HEK293 (cell line): ENCODE data around the gene KCNAB2.

Source experiments
- CTCF ChIA-PET: fragments of 350-600 bp; formaldehyde crosslinking; extraction: SDS; loops from one replicate; lab custom pipeline; 2021; ENCODE audit warnings: antibody characterized with exemption; lab: Yijun Ruan, JAX
- POLR2A ChIA-PET: fragments of 300-600 bp; formaldehyde crosslinking; extraction: SDS; loops from one replicate; lab custom pipeline; 2020; ENCODE audit warnings: antibody characterized with exemption, inconsistent platforms; lab: Yijun Ruan, JAX
- H3K27ac ChIP-seq: fragments of 200-500 bp; sonication (Bioruptor generic); 2 replicates; pipeline ENCODE4 v1.5.1; 2014; ENCODE audit warnings: low read depth, low read length, control low read depth, inconsistent platforms; ENCODE audit errors: extremely low read depth
- H3K36me3 ChIP-seq, 2 experiments: fragments of 200-500 bp in 1 of 2; sonication (Bioruptor generic) in 1 of 2; 1 replicate in 1 of 2; 2 replicates in 1 of 2; pipeline ENCODE4 v1.5.1; 2014 to 2017; ENCODE audit warnings: inconsistent platforms in 2 of 2, low read length in 2 of 2; ENCODE audit not compliant: control insufficient read depth in 2 of 2, insufficient read depth in 1 of 2
- H3K4me1 ChIP-seq: fragments of 200-500 bp; sonication (Bioruptor generic); 2 replicates; pipeline ENCODE4 v1.5.1; 2014; ENCODE audit warnings: mild to moderate bottlenecking, low read length, inconsistent platforms; ENCODE audit not compliant: control insufficient read depth, insufficient read depth
- H3K4me3 ChIP-seq: 2 replicates; pipeline ENCODE4 v1.5.1; 2011; ENCODE audit warnings: low read depth, mild to moderate bottlenecking, control low read depth, low read length, moderate library complexity
- H3K9me3 ChIP-seq: fragments of 200-500 bp; sonication (Bioruptor generic); 2 replicates; pipeline ENCODE4 v1.5.1; 2014; ENCODE audit warnings: low read depth, low read length, inconsistent platforms; ENCODE audit not compliant: control insufficient read depth, insufficient read depth
- GLI2 ChIP-seq: fragments of 450-650 bp; formaldehyde crosslinking; IDR thresholded peaks from 2 replicates; pipeline ENCODE4; 2017; ENCODE audit warnings: missing biosample characterization, missing genetic modification characterization, low read depth, borderline replicate concordance
- GLIS1 ChIP-seq: fragments of 450-650 bp; formaldehyde crosslinking; IDR thresholded peaks from 2 replicates; pipeline ENCODE4 v1.5.1; 2016; ENCODE audit warnings: missing biosample characterization, missing genetic modification characterization
- HOXC10 ChIP-seq: sonication (generic); formaldehyde crosslinking; IDR thresholded peaks from 2 replicates; pipeline ENCODE4 v1.8.1; 2023; ENCODE audit warnings: mild to moderate bottlenecking, missing genetic modification reagents
- IKZF3 ChIP-seq: fragments of 450-650 bp; IDR thresholded peaks from 2 replicates; pipeline ENCODE4 v1.5.0; 2018; ENCODE audit warnings: missing biosample characterization, mild to moderate bottlenecking, missing genetic modification characterization, moderate library complexity
- INSM2 ChIP-seq: fragments of 450-650 bp; formaldehyde crosslinking; IDR thresholded peaks from 2 replicates; pipeline ENCODE4 v1.5.1; 2016; ENCODE audit warnings: missing biosample characterization, missing genetic modification characterization
- KLF17 ChIP-seq: fragments of 450-650 bp; formaldehyde crosslinking; IDR thresholded peaks from 2 replicates; pipeline ENCODE4 v1.5.1; 2016; ENCODE audit warnings: missing biosample characterization, missing genetic modification characterization
- PATZ1 ChIP-seq: fragments of 450-650 bp; formaldehyde crosslinking; IDR thresholded peaks from 2 replicates; pipeline ENCODE4 v1.5.1; 2016; ENCODE audit warnings: missing biosample characterization, missing genetic modification characterization
- SALL2 ChIP-seq: fragments of 450-650 bp; formaldehyde crosslinking; IDR thresholded peaks from 2 replicates; pipeline ENCODE4 v1.5.0; 2017; ENCODE audit warnings: missing biosample characterization, mild to moderate bottlenecking, missing genetic modification characterization, borderline replicate concordance
- WT1 ChIP-seq: fragments of 450-650 bp; formaldehyde crosslinking; IDR thresholded peaks from 2 replicates; pipeline ENCODE4 v1.5.1; 2016; ENCODE audit warnings: missing biosample characterization, missing genetic modification characterization
- ZIC2 ChIP-seq: fragments of 450-650 bp; formaldehyde crosslinking; IDR thresholded peaks from 2 replicates; pipeline ENCODE4 v1.5.1; 2016; ENCODE audit warnings: missing biosample characterization, missing genetic modification characterization
- ZNF169 ChIP-seq: fragments of 450-650 bp; formaldehyde crosslinking; IDR thresholded peaks from 2 replicates; pipeline ENCODE4 v1.5.1; 2016; ENCODE audit warnings: missing biosample characterization, missing genetic modification characterization
- ZNF175 ChIP-seq: fragments of 450-650 bp; formaldehyde crosslinking; IDR thresholded peaks from 2 replicates; pipeline ENCODE4 v1.5.1; 2016; ENCODE audit warnings: missing biosample characterization, missing genetic modification characterization
- ZNF335 ChIP-seq: fragments of 450-650 bp; formaldehyde crosslinking; conservative IDR thresholded peaks from 2 replicates; pipeline ENCODE4 v1.5.1; 2016; ENCODE audit warnings: missing biosample characterization, missing genetic modification characterization
- ZNF366 ChIP-seq: fragments of 450-650 bp; formaldehyde crosslinking; conservative IDR thresholded peaks from 2 replicates; pipeline ENCODE4 v1.5.1; 2016; ENCODE audit warnings: missing biosample characterization, missing genetic modification characterization
- ZNF391 ChIP-seq: fragments of 450-650 bp; formaldehyde crosslinking; IDR thresholded peaks from 2 replicates; pipeline ENCODE4 v1.5.1; 2016; ENCODE audit warnings: low read depth, missing biosample characterization, missing genetic modification characterization, borderline replicate concordance
- ZNF449 ChIP-seq: fragments of 450-650 bp; formaldehyde crosslinking; IDR thresholded peaks from 2 replicates; pipeline ENCODE4 v1.5.1; 2017; ENCODE audit warnings: missing biosample characterization, mild to moderate bottlenecking, missing genetic modification characterization, moderate library complexity
- ZNF549 ChIP-seq: fragments of 450-650 bp; IDR thresholded peaks from 2 replicates; pipeline ENCODE4 v1.5.1; 2018; ENCODE audit warnings: missing biosample characterization, missing genetic modification characterization, mild to moderate bottlenecking, inconsistent platforms, moderate library complexity
- ZNF677 ChIP-seq: fragments of 450-650 bp; IDR thresholded peaks from 2 replicates; pipeline ENCODE4 v1.5.0; 2018; ENCODE audit warnings: missing biosample characterization, mild to moderate bottlenecking, missing genetic modification characterization, moderate library complexity
- ZNF692 ChIP-seq: fragments of 450-650 bp; formaldehyde crosslinking; IDR thresholded peaks from 2 replicates; pipeline ENCODE4 v1.5.1; 2016; ENCODE audit warnings: missing biosample characterization, missing genetic modification characterization
- ZNF843 ChIP-seq: fragments of 450-650 bp; formaldehyde crosslinking; IDR thresholded peaks from 2 replicates; pipeline ENCODE4 v1.5.1; 2016; ENCODE audit warnings: missing biosample characterization, missing genetic modification characterization
- TF ChIP-seq, protein P1 (sequence below): fragments of 450-650 bp; formaldehyde crosslinking; optimal IDR thresholded peaks from 2 replicates; pipeline ENCODE3; 2016; ENCODE audit warnings: missing biosample characterization, mild to moderate bottlenecking, missing genetic modification characterization
- TF ChIP-seq, protein P2 (sequence below): fragments of 450-650 bp; formaldehyde crosslinking; IDR thresholded peaks from 2 replicates; pipeline ENCODE4; 2016; ENCODE audit warnings: missing biosample characterization, missing genetic modification characterization
- TF ChIP-seq, protein P3 (sequence below): fragments of 450-650 bp; formaldehyde crosslinking; IDR thresholded peaks from 2 replicates; pipeline ENCODE4 v1.5.1; 2016; ENCODE audit warnings: missing biosample characterization, missing genetic modification characterization

The KCNAB2 gene

GRCh38 chr1:6108937-6109614 lies 63.4 kb downstream of the KCNAB2 start:
- CTCF ChIA-PET = interaction anchor here (0.7 to 1.1 kb wide), 4 partner anchors 8 to 85 kb away, joined by 3 to 8 read pairs (median 3); no protein-coding TSS in a partner anchor
- H3K4me1 ChIP-seq = no peaks in the 10 kb centered on the region
- POLR2A ChIA-PET = no interaction called here
- no peak overlapping the region for H3K27ac ChIP-seq
- no peaks in the 10 kb centered on the region for H3K9me3 ChIP-seq
- no peaks in the 10 kb centered on the region for H3K36me3 ChIP-seq
- no peak overlapping the region for H3K4me3 ChIP-seq
- TF ChIP-seq ZNF692 (tag by site-specific recombination) = peak; percentile 77
- no peak for TF ChIP-seq GLI2 (tag by site-specific recombination)
- TF ChIP-seq, protein P1, sequence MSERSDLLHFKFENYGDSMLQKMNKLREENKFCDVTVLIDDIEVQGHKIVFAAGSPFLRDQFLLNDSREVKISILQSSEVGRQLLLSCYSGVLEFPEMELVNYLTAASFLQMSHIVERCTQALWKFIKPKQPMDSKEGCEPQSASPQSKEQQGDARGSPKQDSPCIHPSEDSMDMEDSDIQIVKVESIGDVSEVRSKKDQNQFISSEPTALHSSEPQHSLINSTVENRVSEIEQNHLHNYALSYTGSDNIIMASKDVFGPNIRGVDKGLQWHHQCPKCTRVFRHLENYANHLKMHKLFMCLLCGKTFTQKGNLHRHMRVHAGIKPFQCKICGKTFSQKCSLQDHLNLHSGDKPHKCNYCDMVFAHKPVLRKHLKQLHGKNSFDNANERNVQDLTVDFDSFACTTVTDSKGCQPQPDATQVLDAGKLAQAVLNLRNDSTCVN (tag by site-specific recombination) = no peak
- no peak for TF ChIP-seq INSM2 (tag by site-specific recombination)
- no peak for TF ChIP-seq SALL2
- TF ChIP-seq ZNF335 (tag by site-specific recombination) = peak; percentile 88
- TF ChIP-seq ZNF677 (tag by site-specific recombination) = no peak
- peak; percentile 23; the same call in 1 of the 2 replicates for TF ChIP-seq ZNF449 (tag by site-specific recombination)
- TF ChIP-seq ZNF549 (tag by site-specific recombination) = no peak
- TF ChIP-seq, protein P2, sequence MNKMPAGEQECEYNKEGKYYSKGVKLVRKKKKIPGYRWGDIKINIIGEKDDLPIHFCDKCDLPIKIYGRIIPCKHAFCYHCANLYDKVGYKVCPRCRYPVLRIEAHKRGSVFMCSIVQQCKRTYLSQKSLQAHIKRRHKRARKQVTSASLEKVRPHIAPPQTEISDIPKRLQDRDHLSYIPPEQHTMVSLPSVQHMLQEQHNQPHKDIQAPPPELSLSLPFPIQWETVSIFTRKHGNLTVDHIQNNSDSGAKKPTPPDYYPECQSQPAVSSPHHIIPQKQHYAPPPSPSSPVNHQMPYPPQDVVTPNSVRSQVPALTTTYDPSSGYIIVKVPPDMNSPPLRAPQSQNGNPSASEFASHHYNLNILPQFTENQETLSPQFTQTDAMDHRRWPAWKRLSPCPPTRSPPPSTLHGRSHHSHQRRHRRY (tag by site-specific recombination) = no peak
- TF ChIP-seq GLIS1 (tag by site-specific recombination) = peak; percentile 51; the same call in 1 of the 2 replicates
- TF ChIP-seq WT1 (tag by site-specific recombination) = 0 out of 2 replicates have a peak, but pooled peaks have one; percentile 19
- TF ChIP-seq PATZ1 (tag by site-specific recombination) = peak; percentile 44; the same call in 1 of the 2 replicates
- no peak for TF ChIP-seq KLF17
- TF ChIP-seq ZNF391 (tag by site-specific recombination) = no peak
- TF ChIP-seq ZNF169 (tag by site-specific recombination) = no peak
- no peak for TF ChIP-seq ZNF175 (tag by site-specific recombination)
- TF ChIP-seq, protein P3, sequence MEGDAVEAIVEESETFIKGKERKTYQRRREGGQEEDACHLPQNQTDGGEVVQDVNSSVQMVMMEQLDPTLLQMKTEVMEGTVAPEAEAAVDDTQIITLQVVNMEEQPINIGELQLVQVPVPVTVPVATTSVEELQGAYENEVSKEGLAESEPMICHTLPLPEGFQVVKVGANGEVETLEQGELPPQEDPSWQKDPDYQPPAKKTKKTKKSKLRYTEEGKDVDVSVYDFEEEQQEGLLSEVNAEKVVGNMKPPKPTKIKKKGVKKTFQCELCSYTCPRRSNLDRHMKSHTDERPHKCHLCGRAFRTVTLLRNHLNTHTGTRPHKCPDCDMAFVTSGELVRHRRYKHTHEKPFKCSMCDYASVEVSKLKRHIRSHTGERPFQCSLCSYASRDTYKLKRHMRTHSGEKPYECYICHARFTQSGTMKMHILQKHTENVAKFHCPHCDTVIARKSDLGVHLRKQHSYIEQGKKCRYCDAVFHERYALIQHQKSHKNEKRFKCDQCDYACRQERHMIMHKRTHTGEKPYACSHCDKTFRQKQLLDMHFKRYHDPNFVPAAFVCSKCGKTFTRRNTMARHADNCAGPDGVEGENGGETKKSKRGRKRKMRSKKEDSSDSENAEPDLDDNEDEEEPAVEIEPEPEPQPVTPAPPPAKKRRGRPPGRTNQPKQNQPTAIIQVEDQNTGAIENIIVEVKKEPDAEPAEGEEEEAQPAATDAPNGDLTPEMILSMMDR (tag by site-specific recombination) = peak; percentile 92
- no peak for TF ChIP-seq HOXC10 (CRISPR knock-in tag)
- TF ChIP-seq ZNF843 = no peak
- peak; percentile 95 for TF ChIP-seq ZIC2 (tag by site-specific recombination)
- peak; percentile 48; the same call in 1 of the 2 replicates for TF ChIP-seq IKZF3 (tag by site-specific recombination)
- TF ChIP-seq ZNF366 (tag by site-specific recombination) = no peak
